22Rv1 (cell line): ENCODE results near the gene TMPRSS11D.
A peak's percentile ranks its signal among the peaks of the same experiment; 100 is the strongest.

ENCODE experiments used
- H3K27ac ChIP-seq: fragments of 450-650 bp; 2 replicates; pipeline ENCODE4 v1.5.1; 2017
- ZFX ChIP-seq: fragments of 450-650 bp; IDR thresholded peaks from 2 replicates; pipeline ENCODE4 v1.6.1; 2017; ENCODE audit warnings: antibody characterized with exemption, borderline replicate concordance
- TF ChIP-seq, protein P1 (sequence below): fragments of 450-650 bp; IDR thresholded peaks from 2 replicates; pipeline ENCODE4 v1.5.1; 2017; ENCODE audit warnings: mild to moderate bottlenecking

Gene TMPRSS11D

GRCh38 chr4:67879486-67879885, 4.3 kb downstream of the TMPRSS11D start:
- H3K27ac ChIP-seq: no peak overlapping the region
- TF ChIP-seq ZFX: no peak
- TF ChIP-seq, protein P1, sequence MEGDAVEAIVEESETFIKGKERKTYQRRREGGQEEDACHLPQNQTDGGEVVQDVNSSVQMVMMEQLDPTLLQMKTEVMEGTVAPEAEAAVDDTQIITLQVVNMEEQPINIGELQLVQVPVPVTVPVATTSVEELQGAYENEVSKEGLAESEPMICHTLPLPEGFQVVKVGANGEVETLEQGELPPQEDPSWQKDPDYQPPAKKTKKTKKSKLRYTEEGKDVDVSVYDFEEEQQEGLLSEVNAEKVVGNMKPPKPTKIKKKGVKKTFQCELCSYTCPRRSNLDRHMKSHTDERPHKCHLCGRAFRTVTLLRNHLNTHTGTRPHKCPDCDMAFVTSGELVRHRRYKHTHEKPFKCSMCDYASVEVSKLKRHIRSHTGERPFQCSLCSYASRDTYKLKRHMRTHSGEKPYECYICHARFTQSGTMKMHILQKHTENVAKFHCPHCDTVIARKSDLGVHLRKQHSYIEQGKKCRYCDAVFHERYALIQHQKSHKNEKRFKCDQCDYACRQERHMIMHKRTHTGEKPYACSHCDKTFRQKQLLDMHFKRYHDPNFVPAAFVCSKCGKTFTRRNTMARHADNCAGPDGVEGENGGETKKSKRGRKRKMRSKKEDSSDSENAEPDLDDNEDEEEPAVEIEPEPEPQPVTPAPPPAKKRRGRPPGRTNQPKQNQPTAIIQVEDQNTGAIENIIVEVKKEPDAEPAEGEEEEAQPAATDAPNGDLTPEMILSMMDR: no peak

DNA sequence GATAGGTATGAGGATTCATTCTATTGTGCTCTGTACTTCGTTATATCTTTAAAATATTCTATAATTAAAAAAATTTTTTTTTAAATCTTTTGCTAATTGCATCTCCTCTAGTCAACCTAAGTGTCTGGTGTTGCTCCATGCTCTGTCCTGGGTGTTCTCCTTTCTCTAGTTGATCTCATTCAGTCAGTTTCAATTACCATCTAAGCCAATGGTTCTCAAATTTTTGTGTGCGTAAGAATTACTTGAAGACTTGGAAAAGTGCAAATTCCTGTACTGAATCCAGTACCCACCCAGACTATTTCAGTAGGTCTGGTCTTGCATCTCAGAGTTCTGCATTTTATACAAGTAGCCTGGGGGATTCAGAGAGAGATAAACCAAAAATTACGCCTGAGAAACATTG, 6.7 kb downstream of the TMPRSS11D start:
- TF ChIP-seq ZFX: no peak
- TF ChIP-seq, protein P1: no peak

DNA sequence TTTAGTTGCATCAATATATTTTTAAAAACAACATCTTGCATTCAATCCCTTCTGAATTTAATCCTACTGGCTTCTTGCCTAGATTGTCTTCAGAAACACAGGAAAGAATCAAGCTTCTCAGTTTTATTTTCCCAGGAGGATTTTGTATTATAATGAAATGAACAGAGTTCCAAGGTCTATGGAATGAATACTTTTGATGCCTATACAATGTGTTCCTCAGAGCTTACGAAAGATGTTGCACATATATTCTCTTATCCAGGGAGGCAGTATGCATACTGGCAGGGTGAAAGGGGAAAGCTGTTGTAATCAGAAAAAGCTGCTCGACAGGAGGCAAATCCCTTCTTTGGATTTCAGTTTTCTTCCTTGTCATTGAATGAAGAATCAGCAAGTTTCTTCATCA, 8.8 kb downstream of the TMPRSS11D start:
- no peak overlapping the region for H3K27ac ChIP-seq
- no peak for TF ChIP-seq ZFX
- TF ChIP-seq, protein P1: no peak

More for the DNA sequence above, 6.7 kb downstream of the TMPRSS11D start:
- no peak overlapping the region for H3K27ac ChIP-seq

DNA sequence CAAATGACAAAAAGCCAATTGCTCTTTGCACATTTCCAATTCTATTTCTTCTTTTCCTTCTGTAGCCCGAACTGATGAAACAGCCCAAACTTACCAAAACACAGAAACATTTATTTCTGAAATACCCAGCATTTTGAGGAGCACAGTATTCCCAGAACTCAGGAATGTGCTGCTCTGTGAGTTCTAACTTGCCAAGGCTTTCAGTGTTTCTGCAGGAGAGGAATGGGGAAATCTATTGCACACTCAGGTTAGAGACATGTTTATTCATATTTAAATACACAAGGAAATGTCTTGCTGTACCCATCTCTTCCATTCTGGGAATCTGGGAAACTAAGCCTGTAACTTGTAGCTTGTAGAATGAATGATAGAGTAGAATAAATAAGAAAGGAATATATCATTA, 10.7 kb downstream of the TMPRSS11D start:
- TF ChIP-seq ZFX: no peak
- TF ChIP-seq, protein P1: no peak

DNA sequence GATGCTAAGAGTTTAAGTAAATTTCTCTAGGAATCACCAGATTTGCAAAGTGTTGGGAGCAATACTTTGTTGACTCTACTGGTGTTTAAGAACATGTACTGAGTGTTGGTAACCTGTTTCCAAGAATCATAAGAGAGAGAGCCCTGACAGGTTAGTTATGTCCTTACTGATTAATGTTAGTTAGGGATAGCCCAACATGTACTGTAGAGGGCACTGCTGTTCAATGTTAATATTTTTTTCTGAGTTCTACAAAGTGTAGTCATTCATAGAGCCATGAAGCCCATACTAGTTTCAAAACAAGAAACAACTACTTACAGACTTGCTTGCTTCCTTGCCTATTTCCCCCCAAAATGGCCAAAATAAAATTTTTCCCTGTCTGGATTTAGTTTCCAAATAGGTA, 11.9 kb downstream of the TMPRSS11D start:
- TF ChIP-seq, protein P1: peak; percentile 71
- TF ChIP-seq ZFX: no peak
- H3K27ac ChIP-seq: no peak overlapping the region

More for the DNA sequence above, 10.7 kb downstream of the TMPRSS11D start:
- no peak overlapping the region for H3K27ac ChIP-seq

- no peak overlapping the region for H3K27ac ChIP-seq
- TF ChIP-seq, protein P1: no peak
- TF ChIP-seq ZFX: no peak
Observed at GRCh38 chr4:67869580-67870190, 14.1 kb downstream of the TMPRSS11D start.

GRCh38 chr4:67861513-67861912, 22.3 kb downstream of the TMPRSS11D start:
- no peak overlapping the region for H3K27ac ChIP-seq
- no peak for TF ChIP-seq ZFX
- TF ChIP-seq, protein P1: no peak
